ENCODE results near the gene PFN3. TPM values are rescaled to one million over a fixed set of nuclear protein-coding genes. Genes with fewer than 3 reads are reported as not detected.

Gene PFN3
- total RNA-seq, 1 experiment from 2014 or later, result 0.48 TPM

- no peak for TF ChIP-seq STAT6 (CRISPR knock-in tag; conservative IDR thresholded peaks at IDR 0.05; ENCODE audit: low read depth)
Measured at GRCh38 chr5:177383181-177383580, 17.3 kb downstream of the PFN3 start (continued).

- H3K4me3 Mint-ChIP-seq, result no peak overlapping the region
- TF ChIP-seq CREB1 (CRISPR knock-in tag; IDR thresholded peaks at IDR 0.05) (no peak), ATF2 (CRISPR knock-in tag; IDR thresholded peaks at IDR 0.05; ENCODE audit: borderline replicate concordance, low read depth) (no peak), KAT7 (CRISPR knock-in tag; IDR thresholded peaks at IDR 0.05; ENCODE audit: borderline replicate concordance) (no peak), CREM (CRISPR knock-in tag; IDR thresholded peaks at IDR 0.05) (no peak), USF2 (CRISPR knock-in tag; IDR thresholded peaks at IDR 0.05) (no peak), JAZF1 (CRISPR knock-in tag; IDR thresholded peaks at IDR 0.05) (no peak), SMAD3 (CRISPR knock-in tag; IDR thresholded peaks at IDR 0.05; ENCODE audit: borderline replicate concordance) (no peak), ZBTB43 (CRISPR knock-in tag; IDR thresholded peaks at IDR 0.05) (no peak), FOXJ3 (CRISPR knock-in tag; IDR thresholded peaks at IDR 0.05; ENCODE audit: borderline replicate concordance) (no peak)
- peaks cover 17% of the 10 kb centered on the region for H3K4me1 Mint-ChIP-seq
- ChIA-PET POLR2A (interaction anchor here (1.0 to 1.4 kb wide), 3 partner anchors 8 to 21 kb away, joined by 3 to 4 read pairs (median 3); no protein-coding TSS in a partner anchor), CTCF (interaction anchor here (0.6 to 6.2 kb wide), 32 partner anchors 8 to 270 kb away, joined by 3 to 130 read pairs (median 4); partner anchors contain the start of genes GRK6, PFN3 and PRR7)
- DNase-seq (ENCODE audit: low spot score), result peak; percentile 46
- no peaks in the 10 kb centered on the region for H3K9me3 Mint-ChIP-seq
- H3K27ac Mint-ChIP-seq, result no peak overlapping the region
- H3K27me3 Mint-ChIP-seq (ENCODE audit: low read depth), result peaks cover 18% of the 10 kb centered on the region
- no peaks in the 10 kb centered on the region for H3K36me3 Mint-ChIP-seq
- peak; percentile 70 for ATAC-seq
Measured at GRCh38 chr5:177382423-177383029, 17.9 kb downstream of the PFN3 start.

- H3K4me1 Mint-ChIP-seq, result peaks cover 17% of the 10 kb centered on the region
- ChIA-PET CTCF (interaction anchor here (1.0 to 4.6 kb wide), 9 partner anchors 9 to 71 kb away, joined by 3 to 52 read pairs (median 8); no protein-coding TSS in a partner anchor), POLR2A (no interaction called here)
Measured at GRCh38 chr5:177380805-177381126, 19.7 kb downstream of the PFN3 start.

More at GRCh38 chr5:177380805-177381126, 19.7 kb downstream of the PFN3 start:
- no peak overlapping the region for H3K4me3 Mint-ChIP-seq
- H3K9me3 Mint-ChIP-seq, result no peaks in the 10 kb centered on the region
- H3K27ac Mint-ChIP-seq, result no peak overlapping the region
- H3K36me3 Mint-ChIP-seq, result no peaks in the 10 kb centered on the region
- H3K27me3 Mint-ChIP-seq (ENCODE audit: low read depth), result peaks cover 18% of the 10 kb centered on the region
- no peak for ATAC-seq
- TF ChIP-seq ZNF121 (CRISPR knock-in tag; IDR thresholded peaks at IDR 0.05), result peak; percentile 90
- no peak for TF ChIP-seq E2F1 (CRISPR knock-in tag; IDR thresholded peaks at IDR 0.05)
- no peak for TF ChIP-seq ERG (CRISPR knock-in tag; IDR thresholded peaks at IDR 0.05)
- no peak for DNase-seq (ENCODE audit: low spot score)
